GM21529 (cell line): ENCODE data around the gene LRRC28.
"Not testable (repeated sequence)": the region's sequence is repeated elsewhere in the genome, so short reads cannot be mapped to it uniquely, and the experiment has no call there.

Experiments
- ATAC-seq: cut with Tn5 transposase; IDR thresholded peaks from one replicate; pipeline ENCODE4 v1.9.1; 2021; ENCODE audit not compliant: unreplicated experiment

LRRC28 gene

GRCh38 chr15:99250857-99251841 lies at the start of gene LRRC28:
TSS of gene LRRC28 (plus strand) at chr15:99251481. CDS start at chr15:99255958, 4,477 bp downstream.
- peak; percentile 94 for ATAC-seq

- no peak for ATAC-seq
Observed at GRCh38 chr15:99202176-99202552, 49.1 kb upstream of the LRRC28 start.

GRCh38 chr15:99207672-99208071 lies 43.6 kb upstream of the LRRC28 start:
- ATAC-seq: no peak

GRCh38 chr15:99209326-99209725 lies 42.0 kb upstream of the LRRC28 start:
- no peak for ATAC-seq

- no peak for ATAC-seq
Observed at GRCh38 chr15:99210334-99210733, 40.9 kb upstream of the LRRC28 start.

GRCh38 chr15:99211926-99212325 lies 39.4 kb upstream of the LRRC28 start:
- no peak for ATAC-seq

- ATAC-seq: no peak
Observed at GRCh38 chr15:99212406-99212805, 38.9 kb upstream of the LRRC28 start.

- ATAC-seq: peak; percentile 93
Observed at GRCh38 chr15:99213187-99213811, 38.0 kb upstream of the LRRC28 start.

- no peak for ATAC-seq
Observed at GRCh38 chr15:99224372-99225214, 26.7 kb upstream of the LRRC28 start.

- no peak for ATAC-seq
Observed at GRCh38 chr15:99226802-99227201, 24.5 kb upstream of the LRRC28 start.

- ATAC-seq: no peak
Observed at GRCh38 chr15:99228120-99228770, 23.0 kb upstream of the LRRC28 start.

- no peak for ATAC-seq
Observed at GRCh38 chr15:99230867-99231266, 20.4 kb upstream of the LRRC28 start.

- ATAC-seq: no peak
Observed at GRCh38 chr15:99232740-99233139, 18.5 kb upstream of the LRRC28 start.

GRCh38 chr15:99234160-99234559 lies 17.1 kb upstream of the LRRC28 start:
- ATAC-seq: not testable (repeated sequence)

GRCh38 chr15:99238849-99239248 lies 12.4 kb upstream of the LRRC28 start:
- ATAC-seq: no peak

- ATAC-seq: peak; percentile 98
Observed at GRCh38 chr15:99239545-99240198, 11.6 kb upstream of the LRRC28 start.

- no peak for ATAC-seq
Observed at GRCh38 chr15:99241752-99242151, 9.5 kb upstream of the LRRC28 start.

- ATAC-seq: no peak
Observed at GRCh38 chr15:99244306-99244705, 7.0 kb upstream of the LRRC28 start.

GRCh38 chr15:99247062-99247461 lies 4.2 kb upstream of the LRRC28 start:
- no peak for ATAC-seq

- ATAC-seq: no peak
Observed at GRCh38 chr15:99248000-99248715, 3.1 kb upstream of the LRRC28 start.
